DOHH2 (cell line): ENCODE results near the gene ADGRF3.

Experiments used
- H3F3A ChIP-seq: fragments of 200-600 bp; sonication (generic), shearing (Covaris generic); 2 replicates; pipeline ENCODE4 v1.6.0; 2016; ENCODE audit warnings: antibody characterized with exemption, mild to moderate bottlenecking; ENCODE audit not compliant: control insufficient read depth, insufficient read depth
- H3K27ac ChIP-seq: fragments of 200-600 bp; sonication (generic); 2 replicates; pipeline ENCODE4 v1.5.1; 2014; ENCODE audit warnings: low read depth, mild to moderate bottlenecking, low read length, moderate library complexity
- H3K27me3 ChIP-seq: fragments of 200-600 bp; sonication (generic); 2 replicates; pipeline ENCODE4 v1.6.1; 2014; ENCODE audit warnings: mild to moderate bottlenecking, low read length, mixed read lengths; ENCODE audit not compliant: control insufficient read depth
- H3K36me3 ChIP-seq: fragments of 200-600 bp; sonication (generic); 2 replicates; pipeline ENCODE4 v1.6.1; 2014; ENCODE audit warnings: mild to moderate bottlenecking, low read length, moderate library complexity, mixed read lengths; ENCODE audit not compliant: control insufficient read depth
- H3K4me1 ChIP-seq: fragments of 200-600 bp; sonication (generic); 2 replicates; pipeline ENCODE4 v1.6.1; 2014; ENCODE audit warnings: mild to moderate bottlenecking, low read length, mixed read lengths; ENCODE audit not compliant: control insufficient read depth
- H3K4me2 ChIP-seq: fragments of 200-600 bp; sonication (generic); 2 replicates; pipeline ENCODE4 v1.6.0; 2014; ENCODE audit warnings: mild to moderate bottlenecking, low read length, moderate library complexity
- H3K4me3 ChIP-seq: fragments of 200-600 bp; sonication (generic); 2 replicates; pipeline ENCODE4 v1.5.1; 2014; ENCODE audit warnings: mild to moderate bottlenecking, low read length, mixed read lengths
- H3K79me2 ChIP-seq: fragments of 200-600 bp; sonication (generic); 2 replicates; pipeline ENCODE4 v1.6.1; 2014; ENCODE audit warnings: mild to moderate bottlenecking, low read length, mixed read lengths; ENCODE audit not compliant: control insufficient read depth
- H3K9me2 ChIP-seq: fragments of 200-600 bp; sonication (generic); replicated peaks from 2 replicates; pipeline ENCODE4 v1.6.1; 2014; ENCODE audit warnings: mild to moderate bottlenecking, low read length, mixed read lengths; ENCODE audit not compliant: control insufficient read depth
- H3K9me3 ChIP-seq: fragments of 200-600 bp; sonication (generic); 2 replicates; pipeline ENCODE4 v1.6.1; 2014; ENCODE audit warnings: antibody characterized with exemption, low read length, mixed read lengths; ENCODE audit not compliant: control insufficient read depth, insufficient read depth
- H4K20me1 ChIP-seq: fragments of 200-600 bp; sonication (generic); 2 replicates; pipeline ENCODE4 v1.6.0; 2014; ENCODE audit warnings: low read depth, mild to moderate bottlenecking, antibody characterized with exemption, low read length, moderate library complexity; ENCODE audit not compliant: control insufficient read depth, insufficient read depth
- EZH2phosphoT487 ChIP-seq: fragments of 200-600 bp; sonication (generic); IDR thresholded peaks from 2 replicates; pipeline ENCODE4 v1.6.1; 2017; ENCODE audit warnings: borderline replicate concordance, mild to moderate bottlenecking, antibody characterized with exemption, low read length, moderate library complexity, mixed read lengths
- TF ChIP-seq, protein P1 (sequence below): fragments of 200-600 bp; sonication (generic); IDR thresholded peaks from one replicate; pipeline ENCODE4 v1.5.1; 2014; ENCODE audit warnings: antibody characterized with exemption, mild to moderate bottlenecking, low read depth, low read length; ENCODE audit not compliant: poor library complexity, severe bottlenecking

Gene ADGRF3

DNA sequence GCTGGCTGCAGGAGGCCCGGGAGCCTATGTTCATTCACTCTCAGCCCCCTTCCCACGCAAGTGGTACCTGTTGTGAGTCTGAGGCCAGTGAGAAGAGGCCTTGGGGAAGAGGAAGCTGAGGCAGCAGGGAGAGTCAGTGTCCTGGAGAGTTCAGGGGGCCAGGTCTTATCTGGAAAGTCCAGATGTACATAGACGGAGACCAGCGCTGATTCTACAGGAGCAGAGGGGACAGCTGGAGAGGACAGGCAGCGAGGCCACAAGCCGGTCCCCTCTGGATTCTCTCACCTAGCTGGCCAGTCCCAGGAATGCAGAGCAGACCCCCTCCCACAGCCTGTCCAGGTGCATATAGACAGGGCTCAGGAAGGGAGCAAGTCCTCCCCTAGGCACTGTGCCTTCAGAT lies 29.7 kb downstream of the ADGRF3 start:
- no peak overlapping the region for H3K4me2 ChIP-seq
- no peaks in the 10 kb centered on the region for H3K4me1 ChIP-seq
- no peaks in the 10 kb centered on the region for H4K20me1 ChIP-seq
- TF ChIP-seq EZH2phosphoT487 = no peak
- TF ChIP-seq, protein P1, sequence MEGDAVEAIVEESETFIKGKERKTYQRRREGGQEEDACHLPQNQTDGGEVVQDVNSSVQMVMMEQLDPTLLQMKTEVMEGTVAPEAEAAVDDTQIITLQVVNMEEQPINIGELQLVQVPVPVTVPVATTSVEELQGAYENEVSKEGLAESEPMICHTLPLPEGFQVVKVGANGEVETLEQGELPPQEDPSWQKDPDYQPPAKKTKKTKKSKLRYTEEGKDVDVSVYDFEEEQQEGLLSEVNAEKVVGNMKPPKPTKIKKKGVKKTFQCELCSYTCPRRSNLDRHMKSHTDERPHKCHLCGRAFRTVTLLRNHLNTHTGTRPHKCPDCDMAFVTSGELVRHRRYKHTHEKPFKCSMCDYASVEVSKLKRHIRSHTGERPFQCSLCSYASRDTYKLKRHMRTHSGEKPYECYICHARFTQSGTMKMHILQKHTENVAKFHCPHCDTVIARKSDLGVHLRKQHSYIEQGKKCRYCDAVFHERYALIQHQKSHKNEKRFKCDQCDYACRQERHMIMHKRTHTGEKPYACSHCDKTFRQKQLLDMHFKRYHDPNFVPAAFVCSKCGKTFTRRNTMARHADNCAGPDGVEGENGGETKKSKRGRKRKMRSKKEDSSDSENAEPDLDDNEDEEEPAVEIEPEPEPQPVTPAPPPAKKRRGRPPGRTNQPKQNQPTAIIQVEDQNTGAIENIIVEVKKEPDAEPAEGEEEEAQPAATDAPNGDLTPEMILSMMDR = no peak
- H3K79me2 ChIP-seq = no peaks in the 10 kb centered on the region
- no peaks in the 10 kb centered on the region for H3F3A ChIP-seq
- no peaks in the 10 kb centered on the region for H3K9me3 ChIP-seq
- no peak overlapping the region for H3K4me3 ChIP-seq
- H3K9me2 ChIP-seq = no peaks in the 10 kb centered on the region
- no peaks in the 10 kb centered on the region for H3K36me3 ChIP-seq
- H3K27me3 ChIP-seq = peaks cover 10% of the 10 kb centered on the region
- H3K27ac ChIP-seq = no peak overlapping the region

DNA sequence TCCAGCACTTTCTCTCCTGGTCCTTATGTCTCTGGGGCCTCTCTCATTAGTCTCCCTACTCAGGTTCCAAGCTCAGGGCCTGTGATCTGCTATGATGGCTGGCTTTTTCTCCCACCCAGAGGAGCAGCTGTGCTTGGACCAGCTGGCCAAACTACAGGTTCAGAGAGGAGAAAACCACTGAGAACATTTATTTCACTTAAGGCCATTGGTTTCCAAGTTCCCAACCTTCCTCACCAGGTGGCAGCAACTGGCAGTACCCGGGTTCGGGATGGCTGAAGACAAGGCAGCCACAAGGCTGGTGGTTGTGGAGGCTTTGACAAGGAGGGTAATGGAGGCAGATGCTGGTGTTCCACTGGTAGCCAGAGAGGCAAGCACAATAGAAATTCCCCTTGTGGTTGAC lies 30.5 kb downstream of the ADGRF3 start:
- no peak overlapping the region for H3K4me2 ChIP-seq
- H4K20me1 ChIP-seq = no peaks in the 10 kb centered on the region
- H3K36me3 ChIP-seq = no peaks in the 10 kb centered on the region
- H3K79me2 ChIP-seq = no peaks in the 10 kb centered on the region
- H3K27ac ChIP-seq = no peak overlapping the region
- TF ChIP-seq EZH2phosphoT487 = no peak
- TF ChIP-seq, protein P1 = no peak
- H3K4me3 ChIP-seq = no peak overlapping the region
- no peaks in the 10 kb centered on the region for H3F3A ChIP-seq
- H3K4me1 ChIP-seq = no peaks in the 10 kb centered on the region
- peaks cover 9% of the 10 kb centered on the region for H3K27me3 ChIP-seq
- H3K9me3 ChIP-seq = no peaks in the 10 kb centered on the region
- H3K9me2 ChIP-seq = no peaks in the 10 kb centered on the region

- Histone ChIP-seq H3K36me3 (no peaks in the 10 kb centered on the region), H3K9me2 (no peaks in the 10 kb centered on the region), H3K4me3 (no peak overlapping the region), H3K27me3 (peaks cover 8% of the 10 kb centered on the region), H3K9me3 (no peaks in the 10 kb centered on the region), H4K20me1 (no peaks in the 10 kb centered on the region), H3K27ac (no peak overlapping the region), H3F3A (no peaks in the 10 kb centered on the region), H3K79me2 (no peaks in the 10 kb centered on the region), H3K4me1 (no peaks in the 10 kb centered on the region), H3K4me2 (no peak overlapping the region)
- TF ChIP-seq, protein P1 = no peak
- no peak for TF ChIP-seq EZH2phosphoT487
These were observed 32.3 kb downstream of the ADGRF3 start for GRCh38 chr2:26314243-26314642.

DNA sequence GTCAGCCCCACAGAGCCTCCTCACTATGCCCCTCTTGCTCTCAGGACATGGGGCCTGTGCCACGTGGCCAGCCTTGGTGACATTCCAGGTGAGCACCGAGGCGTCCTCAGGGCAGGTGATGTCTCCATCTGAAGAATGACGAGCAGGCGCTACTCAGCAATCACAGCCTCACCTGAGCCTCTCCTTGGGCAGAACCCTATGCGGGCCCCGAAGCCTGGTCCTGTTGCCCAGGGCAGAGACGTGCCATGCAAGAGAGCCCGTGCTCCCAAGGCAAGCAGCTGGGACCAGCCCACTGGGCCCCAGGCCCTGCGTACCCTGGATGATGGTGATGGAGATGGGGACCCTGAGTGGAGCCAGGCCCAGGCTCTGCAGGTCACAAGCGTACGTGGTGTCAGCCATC lies 33.1 kb downstream of the ADGRF3 start:
- no peaks in the 10 kb centered on the region for H3K36me3 ChIP-seq
- H4K20me1 ChIP-seq = no peaks in the 10 kb centered on the region
- no peaks in the 10 kb centered on the region for H3K4me1 ChIP-seq
- H3K4me3 ChIP-seq = no peak overlapping the region
- TF ChIP-seq, protein P1 = no peak
- TF ChIP-seq EZH2phosphoT487 = no peak
- H3K27me3 ChIP-seq = peaks cover 3% of the 10 kb centered on the region; the same call in 1 of the 2 replicates
- no peak overlapping the region for H3K4me2 ChIP-seq
- no peaks in the 10 kb centered on the region for H3F3A ChIP-seq
- no peaks in the 10 kb centered on the region for H3K79me2 ChIP-seq
- no peaks in the 10 kb centered on the region for H3K9me2 ChIP-seq
- H3K27ac ChIP-seq = no peak overlapping the region
- no peaks in the 10 kb centered on the region for H3K9me3 ChIP-seq
